HuH-7 (cell line): ENCODE measurements around the gene TMEM243.
A peak's percentile ranks its signal among the peaks of the same experiment; 100 is the strongest.
"Not testable (repeated sequence)": the region's sequence is repeated elsewhere in the genome, so short reads cannot be mapped to it uniquely, and the experiment has no call there.

Experiments used
- DNase-seq: peaks from one replicate; pipeline ENCODE4 v3.0.0; 2011; ENCODE audit warnings: low spot score

The TMEM243 gene

GRCh38 chr7:87219545-87220025, at the start of gene TMEM243:
TMEM243 (minus strand) TSS chr7:87219732; CDS start chr7:87219503, 229 bp downstream.
- peak; percentile 51 for DNase-seq

GRCh38 chr7:87267239-87267900, 47.8 kb upstream of the TMEM243 start:
- DNase-seq: no peak

GRCh38 chr7:87263537-87263936, 44.0 kb upstream of the TMEM243 start:
- DNase-seq: no peak

GRCh38 chr7:87253589-87254087, 34.1 kb upstream of the TMEM243 start:
- DNase-seq: no peak

- DNase-seq: not testable (repeated sequence)
Observed at GRCh38 chr7:87245671-87246070, 26.1 kb upstream of the TMEM243 start.

GRCh38 chr7:87238464-87239051, 19.0 kb upstream of the TMEM243 start:
- not testable (repeated sequence) for DNase-seq

- no peak for DNase-seq
Observed at GRCh38 chr7:87234949-87235348, 15.4 kb upstream of the TMEM243 start.

GRCh38 chr7:87231711-87232110, 12.2 kb upstream of the TMEM243 start:
- no peak for DNase-seq

GRCh38 chr7:87231258-87231657, 11.7 kb upstream of the TMEM243 start:
- DNase-seq: no peak

- DNase-seq: no peak
Observed at GRCh38 chr7:87226495-87226894, 7.0 kb upstream of the TMEM243 start.

- no peak for DNase-seq
Observed at GRCh38 chr7:87225696-87226095, 6.2 kb upstream of the TMEM243 start.

GRCh38 chr7:87223666-87224065, 4.1 kb upstream of the TMEM243 start:
- no peak for DNase-seq

- peak; percentile 25 for DNase-seq
Observed at GRCh38 chr7:87220734-87221215, 1.2 kb upstream of the TMEM243 start.

- DNase-seq: peak; percentile 83
Observed at GRCh38 chr7:87220026-87220733, 648 bp upstream of the TMEM243 start.

GRCh38 chr7:87218796-87219544, 562 bp downstream of the TMEM243 start:
- DNase-seq: peak; percentile 49

GRCh38 chr7:87217983-87218653, 1.4 kb downstream of the TMEM243 start:
- no peak for DNase-seq

GRCh38 chr7:87216701-87217508, 2.6 kb downstream of the TMEM243 start:
- DNase-seq: no peak

GRCh38 chr7:87215046-87215445, 4.5 kb downstream of the TMEM243 start:
- DNase-seq: no peak

- DNase-seq: no peak
Observed at GRCh38 chr7:87213811-87214210, 5.7 kb downstream of the TMEM243 start.

- no peak for DNase-seq
Observed at GRCh38 chr7:87213252-87213651, 6.3 kb downstream of the TMEM243 start.

GRCh38 chr7:87212498-87212897, 7.0 kb downstream of the TMEM243 start:
- no peak for DNase-seq
